ENCODE measurements around the gene FBXO28.

The FBXO28 gene

GRCh38 chr1:224173523-224173922 lies 59.6 kb downstream of the FBXO28 start:
- no peak overlapping the region for H3K4me3 ChIP-seq (ENCODE audit: low read depth in 1 of 2, low read length in 1 of 2)
- H3K9me3 ChIP-seq, result no peaks in the 10 kb centered on the region
- H3K27ac ChIP-seq, result no peak overlapping the region
- peaks cover 56 to 66% of the 10 kb centered on the region in 2 experiments for H3K4me1 ChIP-seq (ENCODE audit: control insufficient read depth in 1 of 2, insufficient read depth in 1 of 2, low read depth in 1 of 2, low read length in 1 of 2)
- H3K36me3 ChIP-seq, result no peaks in the 10 kb centered on the region
- no peaks in the 10 kb centered on the region for H3K27me3 ChIP-seq
- no peak for TF ChIP-seq CTCF (IDR thresholded peaks at IDR 0.05)

- no peaks in the 10 kb centered on the region for H3K36me3 ChIP-seq
- H3K4me1 ChIP-seq (ENCODE audit: control insufficient read depth in 1 of 2, insufficient read depth in 1 of 2, low read depth in 1 of 2, low read length in 1 of 2), result peaks cover 36 to 50% of the 10 kb centered on the region in 2 experiments
- no peaks in the 10 kb centered on the region for H3K9me3 ChIP-seq
- H3K27ac ChIP-seq, result no peak overlapping the region
- no peak for TF ChIP-seq CTCF (IDR thresholded peaks at IDR 0.05)
- H3K27me3 ChIP-seq, result no peaks in the 10 kb centered on the region
- no peak overlapping the region for H3K4me3 ChIP-seq (ENCODE audit: low read depth in 1 of 2, low read length in 1 of 2)
These were observed 61.7 kb downstream of the FBXO28 start for GRCh38 chr1:224175617-224176016.

- Histone ChIP-seq H3K27me3 (no peaks in the 10 kb centered on the region), H3K9me3 (no peaks in the 10 kb centered on the region), H3K27ac (peak overlapping the region; percentile 34), H3K4me1 (ENCODE audit: control insufficient read depth in 1 of 2, insufficient read depth in 1 of 2, low read depth in 1 of 2, low read length in 1 of 2) (peaks cover 36 to 50% of the 10 kb centered on the region in 2 experiments), H3K36me3 (no peaks in the 10 kb centered on the region), H3K4me3 (ENCODE audit: low read depth in 1 of 2, low read length in 1 of 2) (no peak overlapping the region)
- no peak for TF ChIP-seq CTCF (IDR thresholded peaks at IDR 0.05)
These were observed 63.6 kb downstream of the FBXO28 start for GRCh38 chr1:224177356-224177999.

GRCh38 chr1:224178894-224179293 lies 65.0 kb downstream of the FBXO28 start:
- Histone ChIP-seq H3K27me3 (no peaks in the 10 kb centered on the region), H3K4me1 (ENCODE audit: control insufficient read depth in 1 of 2, insufficient read depth in 1 of 2, low read depth in 1 of 2, low read length in 1 of 2) (peaks cover 39 to 46% of the 10 kb centered on the region in 2 experiments), H3K27ac (no peak overlapping the region), H3K4me3 (ENCODE audit: low read depth in 1 of 2, low read length in 1 of 2) (no peak overlapping the region), H3K9me3 (no peaks in the 10 kb centered on the region), H3K36me3 (no peaks in the 10 kb centered on the region)
- TF ChIP-seq CTCF (IDR thresholded peaks at IDR 0.05), result no peak

GRCh38 chr1:224180783-224181452 lies 67.0 kb downstream of the FBXO28 start:
- no peak for TF ChIP-seq CTCF (IDR thresholded peaks at IDR 0.05)
- Histone ChIP-seq H3K9me3 (no peaks in the 10 kb centered on the region), H3K27me3 (no peaks in the 10 kb centered on the region), H3K4me3 (ENCODE audit: low read depth in 1 of 2, low read length in 1 of 2) (no peak overlapping the region), H3K27ac (peak overlapping the region; percentile 96), H3K36me3 (peaks cover 3% of the 10 kb centered on the region), H3K4me1 (ENCODE audit: control insufficient read depth in 1 of 2, insufficient read depth in 1 of 2, low read depth in 1 of 2, low read length in 1 of 2) (peaks cover 52 to 57% of the 10 kb centered on the region in 2 experiments)

Measured in neutrophil (primary cell).